ENCODE data around the gene ATP10B. TPM values are rescaled to one million over a fixed set of nuclear protein-coding genes. Genes with fewer than 3 reads are reported as not detected.

Gene ATP10B
- total and polyA plus RNA-seq, 2 of the 8 experiments (the other 6 are each of a cell fraction or from before 2014, with no cell fraction given), result 0.06 to 0.11 TPM

DNA sequence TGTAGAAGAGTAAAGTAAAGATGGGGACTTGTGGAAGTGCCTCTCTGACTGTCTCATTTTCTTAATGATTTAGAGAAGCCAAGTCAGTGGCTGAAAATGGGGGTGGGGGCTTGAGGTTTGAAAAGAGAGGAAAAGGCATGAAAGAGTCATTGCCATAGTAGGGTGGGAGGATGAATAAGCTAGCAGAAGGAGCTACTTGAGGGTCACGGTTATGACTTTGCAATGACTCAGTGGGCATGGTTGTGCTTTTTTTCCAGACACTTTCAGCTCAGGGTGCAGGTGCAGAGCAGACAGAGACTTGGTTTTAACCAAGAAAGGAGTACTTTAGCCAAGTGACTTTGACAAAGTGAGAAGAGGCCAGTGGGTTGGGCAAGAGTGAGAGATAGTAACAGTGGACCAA lies 312.6 kb downstream of the ATP10B start (continued):
- TF ChIP-seq FOSL1 (IDR thresholded peaks at IDR 0.05; ENCODE audit: insufficient read depth, low read depth, low read length) (no peak), BACH1 (IDR thresholded peaks at IDR 0.05; ENCODE audit: low read length) (no peak), POLR2A (IDR thresholded peaks at IDR 0.05; ENCODE audit: control extremely low read depth in 1 of 2, low read depth in 2 of 2, low read length in 2 of 2) (no peak), TEAD4 (IDR thresholded peaks at IDR 0.05; ENCODE audit: low read depth, low read length) (no peak), SIX5 (IDR thresholded peaks at IDR 0.05; ENCODE audit: low read depth, low read length) (no peak), NRF1 (IDR thresholded peaks at IDR 0.05; ENCODE audit: low read depth, low read length) (no peak)
- TF ChIP-seq, protein P1, sequence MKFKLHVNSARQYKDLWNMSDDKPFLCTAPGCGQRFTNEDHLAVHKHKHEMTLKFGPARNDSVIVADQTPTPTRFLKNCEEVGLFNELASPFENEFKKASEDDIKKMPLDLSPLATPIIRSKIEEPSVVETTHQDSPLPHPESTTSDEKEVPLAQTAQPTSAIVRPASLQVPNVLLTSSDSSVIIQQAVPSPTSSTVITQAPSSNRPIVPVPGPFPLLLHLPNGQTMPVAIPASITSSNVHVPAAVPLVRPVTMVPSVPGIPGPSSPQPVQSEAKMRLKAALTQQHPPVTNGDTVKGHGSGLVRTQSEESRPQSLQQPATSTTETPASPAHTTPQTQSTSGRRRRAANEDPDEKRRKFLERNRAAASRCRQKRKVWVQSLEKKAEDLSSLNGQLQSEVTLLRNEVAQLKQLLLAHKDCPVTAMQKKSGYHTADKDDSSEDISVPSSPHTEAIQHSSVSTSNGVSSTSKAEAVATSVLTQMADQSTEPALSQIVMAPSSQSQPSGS (IDR thresholded peaks at IDR 0.05; ENCODE audit: low read length), result no peak

Data from H1 (cell line).